HepG2 (cell line): Measurements from ENCODE around the gene S100P. TPM values are rescaled to one million over a fixed set of nuclear protein-coding genes. Genes with fewer than 3 reads are reported as not detected.
"Not testable (repeated sequence)": the region's sequence is repeated elsewhere in the genome, so short reads cannot be mapped to it uniquely, and the experiment has no call there.

Experiments
- DR1 ChIP-seq: sonication (generic); formaldehyde crosslinking; IDR thresholded peaks from 2 replicates; pipeline ENCODE4 v1.8.0; 2021; ENCODE audit warnings: mild to moderate bottlenecking, missing genetic modification reagents, inconsistent platforms
- GTF2F1 ChIP-seq: fragments of 150-350 bp; IDR thresholded peaks from 2 replicates; pipeline ENCODE4 v1.6.1; 2014; ENCODE audit warnings: low read length
- KAT7 ChIP-seq: IDR thresholded peaks from 2 replicates; pipeline ENCODE4 v1.6.1; 2018; ENCODE audit warnings: borderline replicate concordance, missing compliant biosample characterization
- SP1 ChIP-seq, 2 experiments: fragments of 450-650 bp in 1 of 2; sonication (generic) in 1 of 2; formaldehyde crosslinking in 1 of 2; IDR thresholded peaks; 2 replicates each; pipeline versions ENCODE4 v1.4.0 to v1.6.1; 2016 to 2020; ENCODE audit warnings: missing genetic modification reagents in 1 of 2
- ZMYM2 ChIP-seq: sonication (generic); formaldehyde crosslinking; IDR thresholded peaks from 2 replicates; pipeline ENCODE4 v1.8.0; 2022; ENCODE audit warnings: mild to moderate bottlenecking, missing genetic modification reagents
- ZNF17 ChIP-seq: sonication (generic); formaldehyde crosslinking; IDR thresholded peaks from 2 replicates; pipeline ENCODE4 v1.5.0; 2020; ENCODE audit warnings: mild to moderate bottlenecking, missing genetic modification reagents
- ZNF224 ChIP-seq: sonication (generic); formaldehyde crosslinking; IDR thresholded peaks from 2 replicates; pipeline ENCODE4 v1.5.0; 2020; ENCODE audit warnings: mild to moderate bottlenecking, missing genetic modification reagents
- ZNF430 ChIP-seq: sonication (generic); formaldehyde crosslinking; IDR thresholded peaks from 2 replicates; pipeline ENCODE4 v1.9.0; 2021; ENCODE audit warnings: mild to moderate bottlenecking, missing genetic modification reagents
- ZNF564 ChIP-seq: sonication (generic); formaldehyde crosslinking; IDR thresholded peaks from 2 replicates; pipeline ENCODE4 v1.8.1; 2023; ENCODE audit warnings: mild to moderate bottlenecking, missing genetic modification reagents
- ZNF570 ChIP-seq: sonication (generic); formaldehyde crosslinking; IDR thresholded peaks from 2 replicates; pipeline ENCODE4 v1.4.0; 2020; ENCODE audit warnings: mild to moderate bottlenecking, missing genetic modification reagents, borderline replicate concordance
- ZNF605 ChIP-seq: sonication (generic); formaldehyde crosslinking; IDR thresholded peaks from 2 replicates; pipeline ENCODE4 v1.8.0; 2022; ENCODE audit warnings: mild to moderate bottlenecking, missing genetic modification reagents
- polyA plus RNA-seq, 8 experiments: library from polyadenylated mRNA; depleted of rRNA in 3 of 8; stranded (reverse) in 7 of 8; unstranded in 1 of 8; fragments of >200 nt; fragmentation: Illumina TruSeq in 4 of 8; extraction: Trizol in 4 of 8; gene quantifications; 2 replicates each; pipeline versions ENCODE4 v1.2.1 to v1.2.3, GENCODE V29; 2011 to 2016; ENCODE audit warnings: low read depth in 4 of 8, missing spikeins in 1 of 8, mixed read lengths in 1 of 8; ENCODE audit not compliant: insufficient read depth in 1 of 8
- total RNA-seq, 5 experiments: library from RNA; depleted of rRNA; stranded (reverse); fragments of >200 nt; fragmentation: Illumina TruSeq; extraction: Trizol; gene quantifications; 2 replicates each; pipeline ENCODE4 v1.2.3, GENCODE V29; 2016; ENCODE audit warnings: low read depth in 1 of 5
- TF ChIP-seq, protein P1 (sequence below): sonication (generic); formaldehyde crosslinking; IDR thresholded peaks from 2 replicates; pipeline ENCODE4 v1.5.1; 2020; ENCODE audit warnings: mild to moderate bottlenecking, missing genetic modification reagents
- TF ChIP-seq, protein P2 (sequence below): sonication (generic); formaldehyde crosslinking; IDR thresholded peaks from 2 replicates; pipeline ENCODE4 v1.4.0; 2020; ENCODE audit warnings: missing genetic modification reagents
- TF ChIP-seq, protein P3 (sequence below): sonication (generic); formaldehyde crosslinking; IDR thresholded peaks from 2 replicates; pipeline ENCODE4 v1.8.1; 2023; ENCODE audit warnings: mild to moderate bottlenecking, missing genetic modification reagents, borderline replicate concordance
- TF ChIP-seq, protein P4 (sequence below): sonication (generic); formaldehyde crosslinking; IDR thresholded peaks from 2 replicates; pipeline ENCODE4 v1.4.0; 2020; ENCODE audit warnings: missing genetic modification reagents

The S100P gene
- total and polyA plus RNA-seq, 2 of the 13 experiments (the other 11 are each of a cell fraction or from before 2014, with no cell fraction given): 278 to 1,649 TPM

DNA sequence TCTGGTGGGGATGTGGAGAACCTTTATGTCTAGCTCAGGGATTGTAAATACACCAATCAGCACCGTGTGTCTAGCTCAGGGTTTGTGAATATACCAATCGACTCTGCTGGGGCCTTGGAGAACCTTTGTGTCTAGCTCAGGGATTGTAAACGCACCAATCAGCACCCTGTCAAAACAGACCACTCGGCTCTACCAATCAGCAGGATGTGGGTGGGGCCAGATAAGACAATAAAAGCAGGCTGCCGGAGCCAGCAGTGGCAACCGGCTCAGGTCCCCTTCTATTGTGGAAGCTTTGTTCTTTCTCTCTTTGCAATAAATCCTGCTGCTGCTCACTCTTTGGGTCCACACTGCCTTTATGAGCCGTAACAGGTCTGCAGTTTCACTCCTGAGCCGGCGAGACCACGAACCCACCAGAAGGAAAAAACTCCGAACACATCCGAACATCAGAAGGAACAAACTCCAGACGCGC is 20.5 kb upstream of the S100P start (continued):
- TF ChIP-seq, protein P1, sequence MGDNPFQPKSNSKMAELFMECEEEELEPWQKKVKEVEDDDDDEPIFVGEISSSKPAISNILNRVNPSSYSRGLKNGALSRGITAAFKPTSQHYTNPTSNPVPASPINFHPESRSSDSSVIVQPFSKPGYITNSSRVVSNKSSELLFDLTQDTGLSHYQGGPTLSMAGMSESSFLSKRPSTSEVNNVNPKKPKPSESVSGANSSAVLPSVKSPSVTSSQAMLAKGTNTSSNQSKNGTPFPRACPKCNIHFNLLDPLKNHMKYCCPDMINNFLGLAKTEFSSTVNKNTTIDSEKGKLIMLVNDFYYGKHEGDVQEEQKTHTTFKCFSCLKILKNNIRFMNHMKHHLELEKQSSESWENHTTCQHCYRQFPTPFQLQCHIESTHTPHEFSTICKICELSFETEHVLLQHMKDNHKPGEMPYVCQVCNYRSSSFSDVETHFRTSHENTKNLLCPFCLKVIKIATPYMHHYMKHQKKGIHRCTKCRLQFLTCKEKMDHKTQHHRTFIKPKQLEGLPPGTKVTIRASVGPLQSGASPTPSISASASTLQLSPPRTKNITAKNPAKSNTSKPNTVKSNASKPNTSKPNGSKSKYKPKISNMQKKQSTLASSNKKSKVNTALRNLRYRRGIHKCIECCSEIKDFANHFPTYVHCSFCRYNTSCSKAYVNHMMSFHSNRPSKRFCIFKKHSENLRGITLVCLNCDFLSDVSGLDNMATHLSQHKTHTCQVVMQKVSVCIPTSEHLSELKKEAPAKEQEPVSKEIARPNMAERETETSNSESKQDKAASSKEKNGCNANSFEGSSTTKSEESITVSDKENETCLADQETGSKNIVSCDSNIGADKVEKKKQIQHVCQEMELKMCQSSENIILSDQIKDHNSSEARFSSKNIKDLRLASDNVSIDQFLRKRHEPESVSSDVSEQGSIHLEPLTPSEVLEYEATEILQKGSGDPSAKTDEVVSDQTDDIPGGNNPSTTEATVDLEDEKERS (CRISPR knock-in tag): 0 out of 2 replicates have a peak, but pooled peaks have one; percentile 49
- TF ChIP-seq DR1 (CRISPR knock-in tag) (peak; percentile 36; the same call in 1 of the 2 replicates), ZNF224 (CRISPR knock-in tag) (peak; percentile 76; the same call in 1 of the 2 replicates), SP1 (CRISPR knock-in tag; IDR thresholded peaks at IDR 0.05) (peak; percentile 48; the same call in 1 of the 2 replicates), GTF2F1 (peak; percentile 53; the same call in 1 of the 2 replicates), ZNF564 (CRISPR knock-in tag) (peak; percentile 7; the same call in 1 of the 2 replicates), ZMYM2 (peak; percentile 82), KAT7 (CRISPR knock-in tag) (0 out of 2 replicates have a peak, but pooled peaks have one; percentile 60), ZNF17 (CRISPR knock-in tag) (0 out of 2 replicates have a peak, but pooled peaks have one; percentile 76), ZNF430 (0 out of 2 replicates have a peak, but pooled peaks have one; percentile 21), ZNF570 (CRISPR knock-in tag) (0 out of 2 replicates have a peak, but pooled peaks have one; percentile 18), ZNF605 (CRISPR knock-in tag) (peak; percentile 87)
- TF ChIP-seq, protein P2, sequence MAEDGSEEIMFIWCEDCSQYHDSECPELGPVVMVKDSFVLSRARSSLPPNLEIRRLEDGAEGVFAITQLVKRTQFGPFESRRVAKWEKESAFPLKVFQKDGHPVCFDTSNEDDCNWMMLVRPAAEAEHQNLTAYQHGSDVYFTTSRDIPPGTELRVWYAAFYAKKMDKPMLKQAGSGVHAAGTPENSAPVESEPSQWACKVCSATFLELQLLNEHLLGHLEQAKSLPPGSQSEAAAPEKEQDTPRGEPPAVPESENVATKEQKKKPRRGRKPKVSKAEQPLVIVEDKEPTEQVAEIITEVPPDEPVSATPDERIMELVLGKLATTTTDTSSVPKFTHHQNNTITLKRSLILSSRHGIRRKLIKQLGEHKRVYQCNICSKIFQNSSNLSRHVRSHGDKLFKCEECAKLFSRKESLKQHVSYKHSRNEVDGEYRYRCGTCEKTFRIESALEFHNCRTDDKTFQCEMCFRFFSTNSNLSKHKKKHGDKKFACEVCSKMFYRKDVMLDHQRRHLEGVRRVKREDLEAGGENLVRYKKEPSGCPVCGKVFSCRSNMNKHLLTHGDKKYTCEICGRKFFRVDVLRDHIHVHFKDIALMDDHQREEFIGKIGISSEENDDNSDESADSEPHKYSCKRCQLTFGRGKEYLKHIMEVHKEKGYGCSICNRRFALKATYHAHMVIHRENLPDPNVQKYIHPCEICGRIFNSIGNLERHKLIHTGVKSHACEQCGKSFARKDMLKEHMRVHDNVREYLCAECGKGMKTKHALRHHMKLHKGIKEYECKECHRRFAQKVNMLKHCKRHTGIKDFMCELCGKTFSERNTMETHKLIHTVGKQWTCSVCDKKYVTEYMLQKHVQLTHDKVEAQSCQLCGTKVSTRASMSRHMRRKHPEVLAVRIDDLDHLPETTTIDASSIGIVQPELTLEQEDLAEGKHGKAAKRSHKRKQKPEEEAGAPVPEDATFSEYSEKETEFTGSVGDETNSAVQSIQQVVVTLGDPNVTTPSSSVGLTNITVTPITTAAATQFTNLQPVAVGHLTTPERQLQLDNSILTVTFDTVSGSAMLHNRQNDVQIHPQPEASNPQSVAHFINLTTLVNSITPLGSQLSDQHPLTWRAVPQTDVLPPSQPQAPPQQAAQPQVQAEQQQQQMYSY (CRISPR knock-in tag): 0 out of 2 replicates have a peak, but pooled peaks have one; percentile 29
- not testable (repeated sequence) for TF ChIP-seq SP1 (IDR thresholded peaks at IDR 0.05)
- TF ChIP-seq, protein P3, sequence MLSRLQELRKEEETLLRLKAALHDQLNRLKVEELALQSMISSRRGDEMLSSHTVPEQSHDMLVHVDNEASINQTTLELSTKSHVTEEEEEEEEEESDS (CRISPR knock-in tag): peak; percentile 41; the same call in 1 of the 2 replicates
- TF ChIP-seq, protein P4, sequence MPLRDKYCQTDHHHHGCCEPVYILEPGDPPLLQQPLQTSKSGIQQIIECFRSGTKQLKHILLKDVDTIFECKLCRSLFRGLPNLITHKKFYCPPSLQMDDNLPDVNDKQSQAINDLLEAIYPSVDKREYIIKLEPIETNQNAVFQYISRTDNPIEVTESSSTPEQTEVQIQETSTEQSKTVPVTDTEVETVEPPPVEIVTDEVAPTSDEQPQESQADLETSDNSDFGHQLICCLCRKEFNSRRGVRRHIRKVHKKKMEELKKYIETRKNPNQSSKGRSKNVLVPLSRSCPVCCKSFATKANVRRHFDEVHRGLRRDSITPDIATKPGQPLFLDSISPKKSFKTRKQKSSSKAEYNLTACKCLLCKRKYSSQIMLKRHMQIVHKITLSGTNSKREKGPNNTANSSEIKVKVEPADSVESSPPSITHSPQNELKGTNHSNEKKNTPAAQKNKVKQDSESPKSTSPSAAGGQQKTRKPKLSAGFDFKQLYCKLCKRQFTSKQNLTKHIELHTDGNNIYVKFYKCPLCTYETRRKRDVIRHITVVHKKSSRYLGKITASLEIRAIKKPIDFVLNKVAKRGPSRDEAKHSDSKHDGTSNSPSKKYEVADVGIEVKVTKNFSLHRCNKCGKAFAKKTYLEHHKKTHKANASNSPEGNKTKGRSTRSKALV (CRISPR knock-in tag): 0 out of 2 replicates have a peak, but pooled peaks have one; percentile 78
